IMR-90 (cell line): Measurements from ENCODE around the gene ZNF768. TPM values are rescaled to one million over a fixed set of nuclear protein-coding genes. Genes with fewer than 3 reads are reported as not detected.

Source experiments
- ATAC-seq: fragments of 200-7000 bp; cut with Tn5 transposase; 2 replicates; pipeline ENCODE4 v1.9.1; 2020; ENCODE audit warnings: low read depth, mild to moderate bottlenecking, moderate library complexity
- BruUV-seq: library from RNA; stranded (reverse); fragments of 400-500 nt; replicated peaks from 2 replicates; lab custom pipeline; 2021; lab: Mats Ljungman, UMichigan
- CTCF ChIA-PET: fragments of 300-600 bp; formaldehyde crosslinking; extraction: SDS; loops from one replicate; lab custom pipeline; 2021; ENCODE audit warnings: antibody characterized with exemption; lab: Yijun Ruan, JAX
- POLR2A ChIA-PET: fragments of 300-600 bp; sonication (Branson Sonifier 250); formaldehyde crosslinking; loops from one replicate; lab custom pipeline; 2022; ENCODE audit warnings: antibody characterized with exemption; ENCODE audit not compliant: unreplicated experiment; lab: Charles Lee
- DNase-seq: peaks from one replicate; pipeline ENCODE4 v3.0.0; 2013
- H2AFZ ChIP-seq: replicated peaks from 2 replicates; pipeline ENCODE3; 2013; ENCODE audit warnings: low read length, mild to moderate bottlenecking; ENCODE audit not compliant: poor library complexity
- H2AK5ac ChIP-seq: 2 replicates; pipeline ENCODE4 v1.6.1; 2013; ENCODE audit warnings: low read depth, low read length, inconsistent platforms
- H2AK9ac ChIP-seq: replicated peaks from 2 replicates; pipeline ENCODE3; 2013; ENCODE audit warnings: mild to moderate bottlenecking, low read depth, low read length, moderate library complexity; ENCODE audit not compliant: poor library complexity
- H2BK120ac ChIP-seq: 2 replicates; pipeline ENCODE4 v1.6.1; 2013; ENCODE audit warnings: low read depth, low read length, inconsistent platforms
- H2BK15ac ChIP-seq: 3 replicates; pipeline ENCODE4 v1.6.1; 2013; ENCODE audit warnings: low read depth, low read length, inconsistent platforms
- H2BK20ac ChIP-seq: 2 replicates; pipeline ENCODE4 v1.6.1; 2013; ENCODE audit warnings: low read depth, mild to moderate bottlenecking, inconsistent platforms, low read length, moderate library complexity
- H2BK5ac ChIP-seq: 2 replicates; pipeline ENCODE4 v1.6.1; 2013; ENCODE audit warnings: mild to moderate bottlenecking, low read depth, low read length, inconsistent platforms; ENCODE audit not compliant: poor library complexity, severe bottlenecking
- H3K14ac ChIP-seq: replicated peaks from 2 replicates; pipeline ENCODE4 v1.6.1; 2013; ENCODE audit warnings: low read depth, low read length, inconsistent platforms
- H3K18ac ChIP-seq: 2 replicates; pipeline ENCODE4 v1.6.1; 2013; ENCODE audit warnings: low read depth, low read length, control low read depth
- H3K23ac ChIP-seq: 2 replicates; pipeline ENCODE4 v1.6.1; 2013; ENCODE audit warnings: low read depth, low read length, inconsistent platforms
- H3K27ac ChIP-seq: 2 replicates; pipeline ENCODE4 v1.5.1; 2013; ENCODE audit warnings: mild to moderate bottlenecking, control low read depth, low read length; ENCODE audit not compliant: insufficient read depth
- H3K27me3 ChIP-seq: 2 replicates; pipeline ENCODE4 v1.6.1; 2013; ENCODE audit warnings: low read length; ENCODE audit not compliant: control insufficient read depth, insufficient read depth
- H3K36me3 ChIP-seq: 2 replicates; pipeline ENCODE4 v1.6.1; 2013; ENCODE audit warnings: low read length, mixed read lengths; ENCODE audit not compliant: control insufficient read depth, insufficient read depth
- H3K4ac ChIP-seq: 2 replicates; pipeline ENCODE4 v1.6.1; 2013; ENCODE audit warnings: low read depth, low read length, inconsistent platforms
- H3K4me1 ChIP-seq: 2 replicates; pipeline ENCODE4 v1.6.1; 2013; ENCODE audit warnings: low read length, mixed read lengths; ENCODE audit not compliant: control insufficient read depth, insufficient read depth
- H3K4me2 ChIP-seq: 2 replicates; pipeline ENCODE4 v1.6.1; 2013; ENCODE audit warnings: low read depth, mild to moderate bottlenecking, control low read depth, low read length, moderate library complexity
- H3K4me3 ChIP-seq: 2 replicates; pipeline ENCODE4 v1.5.1; 2013; ENCODE audit warnings: low read depth, mild to moderate bottlenecking, control low read depth, low read length, moderate library complexity; ENCODE audit not compliant: insufficient read depth
- H3K56ac ChIP-seq: 2 replicates; pipeline ENCODE4 v1.6.1; 2013; ENCODE audit warnings: low read length, inconsistent platforms; ENCODE audit not compliant: insufficient read depth; ENCODE audit errors: extremely low read depth
- H3K79me1 ChIP-seq, 2 experiments: 2 replicates each; pipeline ENCODE4 v1.6.1; 2013; ENCODE audit warnings: low read length in 2 of 2, inconsistent platforms in 1 of 2, low read depth in 1 of 2
- H3K9ac ChIP-seq: 2 replicates; pipeline ENCODE4 v1.6.1; 2013; ENCODE audit warnings: low read depth, low read length, control low read depth
- H3K9me1 ChIP-seq: 2 replicates; pipeline ENCODE4 v1.6.1; 2013; ENCODE audit warnings: low read length, inconsistent platforms; ENCODE audit not compliant: insufficient read depth
- H3K9me3 ChIP-seq: 2 replicates; pipeline ENCODE4 v1.6.1; 2013; ENCODE audit warnings: low read length; ENCODE audit not compliant: control insufficient read depth, insufficient read depth
- H4K20me1 ChIP-seq: 2 replicates; pipeline ENCODE4 v1.6.1; 2013; ENCODE audit warnings: low read length, inconsistent platforms; ENCODE audit not compliant: insufficient read depth
- H4K5ac ChIP-seq: 2 replicates; pipeline ENCODE4 v1.6.1; 2013; ENCODE audit warnings: mild to moderate bottlenecking, low read depth, low read length, control low read depth
- H4K8ac ChIP-seq, 2 experiments: 2 replicates each; pipeline ENCODE4 v1.6.1; 2013; ENCODE audit warnings: low read depth in 2 of 2, low read length in 2 of 2, control low read depth in 1 of 2, inconsistent platforms in 1 of 2
- H4K91ac ChIP-seq: 2 replicates; pipeline ENCODE4 v1.6.1; 2013; ENCODE audit warnings: low read depth, low read length, inconsistent platforms; ENCODE audit not compliant: insufficient read depth
- BHLHE40 ChIP-seq: fragments of 150-350 bp; IDR thresholded peaks from 2 replicates; pipeline ENCODE4 v1.6.1; 2016; ENCODE audit warnings: mild to moderate bottlenecking, low read depth, low read length
- CEBPB ChIP-seq: IDR thresholded peaks from 2 replicates; pipeline ENCODE4 v1.6.1; 2012; ENCODE audit warnings: low read depth, low read length, improper control_type of control experiment
- CHD1 ChIP-seq: IDR thresholded peaks from 2 replicates; pipeline ENCODE4 v1.6.1; 2012; ENCODE audit warnings: low read depth, low read length, improper control_type of control experiment
- FOS ChIP-seq: fragments of 150-350 bp; IDR thresholded peaks from 2 replicates; pipeline ENCODE4 v1.6.1; 2016; ENCODE audit warnings: low read depth, low read length
- MAFK ChIP-seq: IDR thresholded peaks from 2 replicates; pipeline ENCODE4 v1.6.1; 2012; ENCODE audit warnings: low read depth, low read length, improper control_type of control experiment
- MAZ ChIP-seq: IDR thresholded peaks from 2 replicates; pipeline ENCODE4 v1.6.1; 2012; ENCODE audit warnings: low read depth, mild to moderate bottlenecking, low read length, improper control_type of control experiment, moderate library complexity, borderline replicate concordance
- MXI1 ChIP-seq: IDR thresholded peaks from 2 replicates; pipeline ENCODE4 v1.6.1; 2012; ENCODE audit warnings: low read depth, mild to moderate bottlenecking, low read length, moderate library complexity, borderline replicate concordance
- NFE2L2 ChIP-seq: fragments of 150-350 bp; IDR thresholded peaks from 2 replicates; pipeline ENCODE4 v1.6.1; 2016; ENCODE audit warnings: low read depth, mild to moderate bottlenecking, low read length
- POLR2A ChIP-seq: IDR thresholded peaks from 2 replicates; pipeline ENCODE4 v1.6.1; 2012; ENCODE audit warnings: mild to moderate bottlenecking, low read depth, low read length
- RAD21 ChIP-seq: IDR thresholded peaks from 2 replicates; pipeline ENCODE4 v1.6.1; 2012; ENCODE audit warnings: low read length, improper control_type of control experiment
- RCOR1 ChIP-seq: IDR thresholded peaks from 2 replicates; pipeline ENCODE4 v1.6.1; 2012; ENCODE audit warnings: mild to moderate bottlenecking, low read length, improper control_type of control experiment; ENCODE audit not compliant: insufficient replicate concordance
- RFX5 ChIP-seq: IDR thresholded peaks from 2 replicates; pipeline ENCODE4 v1.8.0; 2012; ENCODE audit warnings: low read depth, mild to moderate bottlenecking, low read length, moderate library complexity
- SMC3 ChIP-seq: fragments of 150-350 bp; IDR thresholded peaks from 2 replicates; pipeline ENCODE4 v1.6.1; 2016; ENCODE audit warnings: low read depth, mild to moderate bottlenecking, antibody characterized with exemption, low read length, moderate library complexity
- USF2 ChIP-seq: fragments of 150-350 bp; IDR thresholded peaks from 2 replicates; pipeline ENCODE4 v1.6.1; 2017; ENCODE audit warnings: mild to moderate bottlenecking, antibody characterized with exemption, low read length, low read depth
- WGBS, 2 experiments: methylation state at CpG; one replicate each; pipeline versions ENCODE4 v1.1.5 to v1.1.7; 2013; ENCODE audit warnings: missing lambda C conversion rate in 2 of 2; ENCODE audit not compliant: insufficient read length in 1 of 2; ENCODE audit errors: extremely low coverage in 2 of 2; 5-methylcytosine and 5-hydroxymethylcytosine counted together
- dilution Hi-C: fragments of 300-500 bp; cut with HindIII; formaldehyde crosslinking; loops from one replicate; pipeline ENCODE4 v1.14.3; 2018; ENCODE audit warnings: low sequenced_read_pairs; ENCODE audit not compliant: unreplicated experiment
- in situ Hi-C: fragments of 300-500 bp; cut with MboI; formaldehyde crosslinking; loops from 3 replicates; pipeline ENCODE4 v1.14.3; 2019; ENCODE audit warnings: low sequenced_read_pairs, inconsistent platforms, mixed read lengths
- intact Hi-C: fragments of 100-400 bp; cut with micrococcal nuclease; formaldehyde crosslinking; loops from 2 replicates; pipeline ENCODE4 v1.10.0; 2022
- polyA plus RNA-seq, 3 experiments: library from polyadenylated mRNA; depleted of rRNA; stranded (reverse); fragments of >200 nt; gene quantifications; 2 replicates each; pipeline ENCODE4 v1.2.3, GENCODE V29; 2012; ENCODE audit warnings: low replicate concordance in 1 of 3
- total RNA-seq: library from RNA; depleted of rRNA; stranded (reverse); fragments of >200 nt; gene quantifications from 2 replicates; pipeline ENCODE4 v1.2.3, GENCODE V29; 2012
- TF ChIP-seq, protein P1 (sequence below): fragments of 150-350 bp; IDR thresholded peaks from 2 replicates; pipeline ENCODE4 v1.6.1; 2016; ENCODE audit warnings: low read depth, mild to moderate bottlenecking, low read length, moderate library complexity, borderline replicate concordance
- TF ChIP-seq, protein P2 (sequence below): conservative IDR thresholded peaks from 2 replicates; pipeline ENCODE4 v1.5.1; 2012; ENCODE audit warnings: mild to moderate bottlenecking, low read depth, low read length, improper control_type of control experiment

The ZNF768 gene
- total and polyA plus RNA-seq, 2 of the 4 experiments (the other 2 are of a cell fraction) = 9.3 to 22.1 TPM

- H3K9ac ChIP-seq = no peak overlapping the region
- H4K5ac ChIP-seq = no peak overlapping the region
- POLR2A ChIA-PET = no interaction called here
- no peak overlapping the region for H2AK5ac ChIP-seq
- no peak overlapping the region for H3K27ac ChIP-seq
- 100% methylated on average over 3 of the region's 14 CpGs; no CpG with 5 or more reads in 1 of the 2 experiments for WGBS, 2 experiments
- H4K8ac ChIP-seq = no peak overlapping the region
- H4K20me1 ChIP-seq = no peaks in the 10 kb centered on the region
- H2AFZ ChIP-seq = no peak overlapping the region
- peaks cover 6% of the 10 kb centered on the region; the same call in 1 of the 2 replicates for H3K27me3 ChIP-seq
- no peaks in the 10 kb centered on the region for H3K9me1 ChIP-seq
- CTCF ChIA-PET = no interaction called here
- no peak overlapping the region for H2BK5ac ChIP-seq
- H2BK15ac ChIP-seq = no peak overlapping the region
- no peak overlapping the region for H3K23ac ChIP-seq
- dilution Hi-C loops (no loop called here), intact Hi-C loops (no loop called here), in situ Hi-C loops (no loop called here)
- H3K4me1 ChIP-seq = no peaks in the 10 kb centered on the region
- H2AK9ac ChIP-seq = no peak overlapping the region
- H3K18ac ChIP-seq = no peak overlapping the region
- no peak overlapping the region for H4K91ac ChIP-seq
- ATAC-seq (no peak), DNase-seq (no peak)
- H3K14ac ChIP-seq = no peak overlapping the region
- no peak overlapping the region for H3K4me3 ChIP-seq
- H3K4ac ChIP-seq = no peak overlapping the region
- no TSS peak for BruUV-seq
- TF ChIP-seq CHD1 (no peak), MAZ (no peak), CEBPB (no peak), POLR2A (no peak), MAFK (no peak), NFE2L2 (no peak), MXI1 (no peak), BHLHE40 (no peak), RCOR1 (no peak), RAD21 (no peak), FOS (no peak), RFX5 (no peak), SMC3 (no peak), USF2 (no peak)
- TF ChIP-seq, protein P1, sequence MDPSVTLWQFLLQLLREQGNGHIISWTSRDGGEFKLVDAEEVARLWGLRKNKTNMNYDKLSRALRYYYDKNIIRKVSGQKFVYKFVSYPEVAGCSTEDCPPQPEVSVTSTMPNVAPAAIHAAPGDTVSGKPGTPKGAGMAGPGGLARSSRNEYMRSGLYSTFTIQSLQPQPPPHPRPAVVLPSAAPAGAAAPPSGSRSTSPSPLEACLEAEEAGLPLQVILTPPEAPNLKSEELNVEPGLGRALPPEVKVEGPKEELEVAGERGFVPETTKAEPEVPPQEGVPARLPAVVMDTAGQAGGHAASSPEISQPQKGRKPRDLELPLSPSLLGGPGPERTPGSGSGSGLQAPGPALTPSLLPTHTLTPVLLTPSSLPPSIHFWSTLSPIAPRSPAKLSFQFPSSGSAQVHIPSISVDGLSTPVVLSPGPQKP = no peak
- TF ChIP-seq, protein P2, sequence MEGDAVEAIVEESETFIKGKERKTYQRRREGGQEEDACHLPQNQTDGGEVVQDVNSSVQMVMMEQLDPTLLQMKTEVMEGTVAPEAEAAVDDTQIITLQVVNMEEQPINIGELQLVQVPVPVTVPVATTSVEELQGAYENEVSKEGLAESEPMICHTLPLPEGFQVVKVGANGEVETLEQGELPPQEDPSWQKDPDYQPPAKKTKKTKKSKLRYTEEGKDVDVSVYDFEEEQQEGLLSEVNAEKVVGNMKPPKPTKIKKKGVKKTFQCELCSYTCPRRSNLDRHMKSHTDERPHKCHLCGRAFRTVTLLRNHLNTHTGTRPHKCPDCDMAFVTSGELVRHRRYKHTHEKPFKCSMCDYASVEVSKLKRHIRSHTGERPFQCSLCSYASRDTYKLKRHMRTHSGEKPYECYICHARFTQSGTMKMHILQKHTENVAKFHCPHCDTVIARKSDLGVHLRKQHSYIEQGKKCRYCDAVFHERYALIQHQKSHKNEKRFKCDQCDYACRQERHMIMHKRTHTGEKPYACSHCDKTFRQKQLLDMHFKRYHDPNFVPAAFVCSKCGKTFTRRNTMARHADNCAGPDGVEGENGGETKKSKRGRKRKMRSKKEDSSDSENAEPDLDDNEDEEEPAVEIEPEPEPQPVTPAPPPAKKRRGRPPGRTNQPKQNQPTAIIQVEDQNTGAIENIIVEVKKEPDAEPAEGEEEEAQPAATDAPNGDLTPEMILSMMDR = no peak
- no peak overlapping the region for H3K4me2 ChIP-seq
- H3K36me3 ChIP-seq = no peaks in the 10 kb centered on the region
- no peaks in the 10 kb centered on the region for H3K9me3 ChIP-seq
- no peak overlapping the region for H2BK20ac ChIP-seq
- peaks cover 0 to 11% of the 10 kb centered on the region in 2 experiments; a peak in 2 of 4 replicates for H3K79me1 ChIP-seq
- no peak overlapping the region for H3K56ac ChIP-seq
- no peak overlapping the region for H2BK120ac ChIP-seq
Measured at GRCh38 chr16:30562021-30562420, 35.7 kb upstream of the ZNF768 start.
